ENCODE measurements around the gene TTLL5.

GRCh38 chr14:75831952-75832351 is 170.9 kb downstream of the TTLL5 start:
- no peak for TF ChIP-seq CTCF (IDR thresholded peaks at IDR 0.05)
- TF ChIP-seq POLR2AphosphoS5 (IDR thresholded peaks at IDR 0.05) = no peak
- no peak for TF ChIP-seq POLR2A (IDR thresholded peaks at IDR 0.05)
